Stimulated activated CD8-positive, alpha-beta memory T cell treated with anti-CD3 and anti-CD28 coated beads, Interleukin-4, amount 100 ng/mL, for 48 hours (primary cell): Measurements from ENCODE around the gene HECTD2.
"Not testable (repeated sequence)": the region's sequence is repeated elsewhere in the genome, so short reads cannot be mapped to it uniquely, and the experiment has no call there.

Experiments
- DNase-seq: peaks from one replicate; pipeline ENCODE4 v3.0.0-alpha.2; 2020

The HECTD2 gene

GRCh38 chr10:91477236-91477635, 67.1 kb downstream of the HECTD2 start:
- DNase-seq, result no peak

- no peak for DNase-seq
Measured at GRCh38 chr10:91479583-91479982, 69.4 kb downstream of the HECTD2 start.

GRCh38 chr10:91487911-91488582, 77.9 kb downstream of the HECTD2 start:
- no peak for DNase-seq

GRCh38 chr10:91493313-91493712, 83.2 kb downstream of the HECTD2 start:
- DNase-seq, result no peak

GRCh38 chr10:91495402-91495801, 85.3 kb downstream of the HECTD2 start:
- DNase-seq, result no peak

GRCh38 chr10:91496016-91496415, 85.9 kb downstream of the HECTD2 start:
- DNase-seq, result no peak

- no peak for DNase-seq
Measured at GRCh38 chr10:91511549-91512330, 101.6 kb downstream of the HECTD2 start.

GRCh38 chr10:91512458-91512857, 102.3 kb downstream of the HECTD2 start:
- no peak for DNase-seq

- DNase-seq, result no peak
Measured at GRCh38 chr10:91513598-91514424, 103.7 kb downstream of the HECTD2 start.

- DNase-seq, result no peak
Measured at GRCh38 chr10:91514787-91515186, 104.6 kb downstream of the HECTD2 start.

- no peak for DNase-seq
Measured at GRCh38 chr10:91517394-91517793, 107.2 kb downstream of the HECTD2 start.

GRCh38 chr10:91519899-91520514, 109.9 kb downstream of the HECTD2 start:
- DNase-seq, result no peak

GRCh38 chr10:91520661-91521060, 110.5 kb downstream of the HECTD2 start:
- DNase-seq, result no peak

GRCh38 chr10:91521439-91521838, 111.3 kb downstream of the HECTD2 start:
- DNase-seq, result no peak

- DNase-seq, result no peak
Measured at GRCh38 chr10:91525896-91526712, 116.0 kb downstream of the HECTD2 start.

GRCh38 chr10:91528080-91528479, 117.9 kb downstream of the HECTD2 start:
- no peak for DNase-seq

- DNase-seq, result no peak
Measured at GRCh38 chr10:91528768-91529167, 118.6 kb downstream of the HECTD2 start.

- DNase-seq, result not testable (repeated sequence)
Measured at GRCh38 chr10:91534789-91535188, 124.6 kb downstream of the HECTD2 start.

- no peak for DNase-seq
Measured at GRCh38 chr10:91536111-91536510, 126.0 kb downstream of the HECTD2 start.

- no peak for DNase-seq
Measured at GRCh38 chr10:91536733-91537132, 126.6 kb downstream of the HECTD2 start.

- DNase-seq, result no peak
Measured at GRCh38 chr10:91537614-91538383, 127.7 kb downstream of the HECTD2 start.
